ENCODE data around the gene DLGAP4.
A peak's percentile ranks its signal among the peaks of the same experiment; 100 is the strongest.

DLGAP4 gene

DNA sequence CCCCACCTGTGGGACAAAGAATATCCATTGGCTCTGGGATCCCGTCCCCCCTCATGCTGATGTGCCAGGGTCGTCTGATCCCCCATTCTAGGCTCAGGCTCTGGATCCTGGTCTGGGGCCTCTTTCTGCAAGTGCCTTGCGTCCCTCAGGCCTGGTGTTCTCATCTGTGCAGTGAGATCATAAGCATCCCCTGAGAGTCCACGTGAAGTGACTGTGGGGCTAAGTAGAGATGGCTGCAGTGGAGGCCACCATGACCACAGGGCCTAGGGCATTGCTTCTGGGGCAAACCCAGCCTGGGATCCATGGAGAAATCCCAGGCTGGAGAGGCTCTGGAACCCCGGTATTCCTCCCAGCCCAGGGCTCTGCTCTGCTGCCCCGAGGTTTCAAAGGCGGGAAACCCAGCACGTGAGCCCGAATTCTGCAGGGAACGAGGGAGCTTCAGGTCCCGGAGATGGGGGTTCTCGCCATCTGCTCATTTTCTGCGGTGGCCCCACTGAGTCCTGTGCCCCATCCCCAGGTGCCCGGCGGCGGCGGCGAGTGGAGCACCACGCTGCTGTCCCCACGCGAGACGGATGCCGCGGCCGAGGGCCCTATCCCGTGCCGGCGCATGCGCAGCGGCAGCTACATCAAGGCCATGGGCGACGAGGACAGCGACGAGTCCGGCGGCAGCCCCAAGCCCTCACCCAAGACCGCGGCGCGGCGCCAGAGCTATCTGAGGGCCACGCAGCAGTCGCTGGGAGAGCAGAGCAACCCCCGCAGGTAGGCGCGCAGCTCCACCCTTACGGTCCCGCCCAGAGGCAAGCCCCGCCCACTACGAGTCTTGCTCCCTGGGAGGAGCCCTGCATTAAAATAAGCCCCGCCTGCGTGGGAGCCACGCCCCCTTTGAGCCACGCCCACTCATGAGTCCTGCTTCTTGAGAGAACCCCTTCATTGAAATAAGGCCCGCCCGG lies 129.7 kb downstream of the DLGAP4 start:
- peak; percentile 53 for DNase-seq (ENCODE audit: low read depth)
- TF ChIP-seq, protein P1, sequence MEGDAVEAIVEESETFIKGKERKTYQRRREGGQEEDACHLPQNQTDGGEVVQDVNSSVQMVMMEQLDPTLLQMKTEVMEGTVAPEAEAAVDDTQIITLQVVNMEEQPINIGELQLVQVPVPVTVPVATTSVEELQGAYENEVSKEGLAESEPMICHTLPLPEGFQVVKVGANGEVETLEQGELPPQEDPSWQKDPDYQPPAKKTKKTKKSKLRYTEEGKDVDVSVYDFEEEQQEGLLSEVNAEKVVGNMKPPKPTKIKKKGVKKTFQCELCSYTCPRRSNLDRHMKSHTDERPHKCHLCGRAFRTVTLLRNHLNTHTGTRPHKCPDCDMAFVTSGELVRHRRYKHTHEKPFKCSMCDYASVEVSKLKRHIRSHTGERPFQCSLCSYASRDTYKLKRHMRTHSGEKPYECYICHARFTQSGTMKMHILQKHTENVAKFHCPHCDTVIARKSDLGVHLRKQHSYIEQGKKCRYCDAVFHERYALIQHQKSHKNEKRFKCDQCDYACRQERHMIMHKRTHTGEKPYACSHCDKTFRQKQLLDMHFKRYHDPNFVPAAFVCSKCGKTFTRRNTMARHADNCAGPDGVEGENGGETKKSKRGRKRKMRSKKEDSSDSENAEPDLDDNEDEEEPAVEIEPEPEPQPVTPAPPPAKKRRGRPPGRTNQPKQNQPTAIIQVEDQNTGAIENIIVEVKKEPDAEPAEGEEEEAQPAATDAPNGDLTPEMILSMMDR (conservative IDR thresholded peaks at IDR 0.05; ENCODE audit: low read depth, low read length): no peak
- H3K4me3 ChIP-seq (ENCODE audit: low read depth, low read length): peak overlapping the region; percentile 44

DNA sequence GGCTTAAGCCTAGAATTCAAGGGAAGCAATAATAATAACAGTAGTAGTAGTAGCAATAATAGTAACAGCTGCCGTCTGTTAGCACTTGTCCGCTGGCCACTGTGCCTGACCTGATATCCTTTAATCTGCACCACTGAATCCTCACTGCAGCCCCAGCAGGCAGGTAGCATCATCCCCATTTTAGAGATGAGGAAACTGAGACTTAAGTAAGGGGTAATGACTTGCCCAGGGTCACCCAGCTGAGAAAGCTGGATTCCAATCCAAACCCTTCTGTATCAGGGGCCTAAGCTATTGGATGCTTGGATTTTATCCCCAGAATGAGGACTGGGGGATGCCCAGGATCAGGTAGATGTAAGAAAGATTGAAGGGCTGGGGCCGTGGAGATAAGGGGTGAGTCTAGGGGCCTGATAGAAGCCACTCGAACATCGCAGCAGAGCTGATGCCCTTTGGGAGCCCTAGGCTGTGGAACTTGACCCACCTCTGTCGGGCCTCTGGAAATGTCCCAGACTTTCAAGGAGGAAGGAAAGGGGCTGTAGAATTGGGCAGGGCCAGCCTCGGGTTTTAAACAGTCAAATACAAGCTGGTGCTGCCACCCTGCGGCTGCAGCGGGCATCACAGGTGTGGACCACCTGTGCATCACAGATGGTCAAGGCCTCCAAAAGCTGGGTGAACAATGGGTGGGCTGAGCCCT lies 133.0 kb downstream of the DLGAP4 start:
- no peak overlapping the region for H3K4me3 ChIP-seq (ENCODE audit: low read depth, low read length)
- TF ChIP-seq, protein P1 (conservative IDR thresholded peaks at IDR 0.05; ENCODE audit: low read depth, low read length): peak; percentile 92
- DNase-seq (ENCODE audit: low read depth): peak; percentile 66

DNA sequence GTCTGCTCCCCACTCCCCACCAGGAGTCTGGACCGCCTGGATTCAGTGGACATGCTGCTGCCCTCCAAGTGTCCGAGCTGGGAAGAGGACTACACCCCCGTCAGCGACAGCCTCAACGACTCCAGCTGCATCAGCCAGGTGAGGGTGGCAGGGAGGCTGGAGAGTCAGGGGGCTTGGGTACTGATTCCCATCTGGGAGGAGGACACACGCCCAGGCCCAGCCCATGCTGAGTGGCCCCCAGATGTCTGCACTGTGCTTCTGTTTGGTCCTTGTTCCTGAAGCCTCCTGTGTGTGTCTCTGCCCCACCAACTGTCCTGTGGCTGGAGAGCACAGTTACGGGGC lies 133.6 kb downstream of the DLGAP4 start:
- H3K4me3 ChIP-seq (ENCODE audit: low read depth, low read length): no peak overlapping the region
- TF ChIP-seq, protein P1 (conservative IDR thresholded peaks at IDR 0.05; ENCODE audit: low read depth, low read length): no peak
- no peak for DNase-seq (ENCODE audit: low read depth)

DNA sequence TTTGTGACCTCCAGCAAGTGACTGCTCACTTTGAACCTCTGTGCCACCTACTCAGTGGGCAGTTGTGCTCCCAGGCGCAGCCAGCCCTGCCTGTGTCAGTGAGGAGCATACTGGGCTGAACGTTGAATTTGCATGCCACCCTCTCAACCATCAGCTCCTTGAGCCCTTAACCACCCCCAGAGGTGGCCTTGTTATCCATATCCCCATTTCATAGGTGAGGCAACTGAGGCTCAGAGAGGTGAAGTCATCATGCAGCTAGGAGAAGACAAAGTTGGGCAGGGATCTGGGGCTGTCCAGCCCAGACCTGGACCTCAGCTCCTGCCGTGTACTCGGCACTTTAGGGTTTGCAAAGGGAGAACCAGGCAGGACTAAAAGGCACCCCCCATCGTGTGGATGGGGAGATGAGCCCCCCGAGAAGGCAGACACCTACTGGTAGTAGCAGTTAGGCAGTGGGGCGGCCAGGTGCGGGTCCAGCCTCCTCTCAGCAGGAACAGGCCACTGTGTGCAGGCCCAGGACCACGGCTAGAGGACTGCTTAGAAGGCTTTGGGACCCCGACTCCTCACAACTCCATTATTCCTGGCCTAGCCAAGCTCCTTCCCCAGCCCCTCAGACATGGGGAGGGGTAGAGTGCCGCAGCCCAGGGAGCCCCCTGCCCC lies 134.4 kb downstream of the DLGAP4 start:
- H3K4me3 ChIP-seq (ENCODE audit: low read depth, low read length): no peak overlapping the region
- DNase-seq (ENCODE audit: low read depth): no peak
- TF ChIP-seq, protein P1 (conservative IDR thresholded peaks at IDR 0.05; ENCODE audit: low read depth, low read length): no peak

DNA sequence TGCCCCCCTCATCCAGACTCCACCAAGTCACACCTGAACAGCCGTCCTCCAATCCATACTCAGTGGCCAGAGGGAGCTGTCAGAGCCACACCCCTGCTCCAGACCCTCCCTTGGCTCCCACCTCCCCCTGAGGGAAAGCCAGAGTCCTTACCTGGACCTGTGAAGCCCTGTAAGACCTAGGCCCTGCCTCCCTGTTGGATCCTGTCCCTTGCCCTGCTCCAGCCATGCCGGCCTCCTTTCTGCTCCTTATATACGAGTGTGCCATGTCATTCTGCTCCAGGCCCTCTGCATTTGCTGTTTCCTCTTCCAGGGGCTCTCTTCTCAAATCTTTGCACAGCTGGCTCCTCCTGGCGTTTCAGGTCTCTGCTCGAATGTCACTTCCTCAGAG lies 134.9 kb downstream of the DLGAP4 start:
- H3K4me3 ChIP-seq (ENCODE audit: low read depth, low read length): no peak overlapping the region
- TF ChIP-seq, protein P1 (conservative IDR thresholded peaks at IDR 0.05; ENCODE audit: low read depth, low read length): no peak
- no peak for DNase-seq (ENCODE audit: low read depth)

DNA sequence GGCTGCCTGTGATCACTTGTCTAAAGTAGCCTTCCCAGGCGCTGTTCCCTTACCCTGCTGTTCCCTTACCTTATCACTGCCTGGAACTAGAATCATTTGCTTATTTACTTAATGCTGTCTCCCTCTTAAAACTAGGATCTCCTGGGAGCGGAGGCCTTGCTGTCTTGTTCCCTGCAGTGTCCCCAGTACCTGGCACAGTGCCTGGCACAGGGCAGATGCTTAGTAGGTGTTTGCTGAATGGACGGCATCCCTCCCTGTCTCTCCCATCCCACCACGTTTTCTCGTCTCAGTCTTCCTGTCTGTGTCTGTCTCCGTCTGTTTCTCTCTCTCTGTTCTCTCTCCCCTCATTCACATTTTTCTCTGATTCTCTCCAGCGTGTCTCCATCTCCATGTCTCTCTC lies 135.3 kb downstream of the DLGAP4 start:
- H3K4me3 ChIP-seq (ENCODE audit: low read depth, low read length): no peak overlapping the region
- DNase-seq (ENCODE audit: low read depth): no peak
- TF ChIP-seq, protein P1 (conservative IDR thresholded peaks at IDR 0.05; ENCODE audit: low read depth, low read length): no peak
